Prostate gland (tissue), 2 donors: ENCODE data around the gene PSME1.
"Not testable (repeated sequence)": the region's sequence is repeated elsewhere in the genome, so short reads cannot be mapped to it uniquely, and the experiment has no call there.

ENCODE experiments used
- CTCF ChIP-seq, 4 experiments: fragments of 200-600 bp in 2 of 4; fragments of 450-650 bp in 2 of 4; sonication (generic) in 2 of 4; IDR thresholded peaks; 1 replicate in 3 of 4; 2 replicates in 1 of 4; pipeline ENCODE4 v1.5.1; 2016 to 2019; ENCODE audit warnings: antibody characterized with exemption in 4 of 4, mild to moderate bottlenecking in 2 of 4, moderate library complexity in 2 of 4
- POLR2A ChIP-seq: fragments of 450-650 bp; IDR thresholded peaks from one replicate; pipeline ENCODE4 v1.6.1; 2016; ENCODE audit warnings: antibody characterized with exemption, mild to moderate bottlenecking
- POLR2AphosphoS5 ChIP-seq: sonication (generic); formaldehyde crosslinking; IDR thresholded peaks from one replicate; pipeline ENCODE4 v1.6.1; 2017; ENCODE audit warnings: antibody characterized with exemption

- not testable (repeated sequence) for TF ChIP-seq POLR2AphosphoS5; CTCF (IDR thresholded peaks at IDR 0.05); POLR2A
Measured at GRCh38 chr14:24105609-24106239, 30.3 kb upstream of the PSME1 start.
